NCI-H2107 (cell line): Measurements from ENCODE around the gene KIF20A.
"Not testable (repeated sequence)": the region's sequence is repeated elsewhere in the genome, so short reads cannot be mapped to it uniquely, and the experiment has no call there.

Experiments used
- DNase-seq: peaks from one replicate; lab custom pipeline; 2025; lab: John Stamatoyannopoulos, UW

KIF20A gene

GRCh38 chr5:138186002-138186447 is 7.1 kb downstream of the KIF20A start:
- no peak for DNase-seq

- no peak for DNase-seq
These were observed 9.7 kb downstream of the KIF20A start for GRCh38 chr5:138188626-138189025.

- DNase-seq = no peak
These were observed 13.9 kb downstream of the KIF20A start for GRCh38 chr5:138192826-138193225.

GRCh38 chr5:138193859-138194258 is 14.9 kb downstream of the KIF20A start:
- not testable (repeated sequence) for DNase-seq

- DNase-seq = no peak
These were observed 32.1 kb downstream of the KIF20A start for GRCh38 chr5:138210985-138211384.

GRCh38 chr5:138212828-138213160 is 33.9 kb downstream of the KIF20A start:
- DNase-seq = no peak

GRCh38 chr5:138213161-138214029 is 34.5 kb downstream of the KIF20A start, which contains the start of gene CDC23:
Gene CDC23 (minus strand): TSS chr5:138213323. CDS start chr5:138213312, 11 bp downstream.
- DNase-seq = peak; percentile 91

- no peak for DNase-seq
These were observed 37.9 kb downstream of the KIF20A start for GRCh38 chr5:138216799-138217198.

GRCh38 chr5:138223532-138223931 is 44.6 kb downstream of the KIF20A start:
- DNase-seq = no peak

GRCh38 chr5:138224712-138225111 is 45.8 kb downstream of the KIF20A start:
- no peak for DNase-seq

- no peak for DNase-seq
These were observed 48.0 kb downstream of the KIF20A start for GRCh38 chr5:138226910-138227309.

GRCh38 chr5:138229387-138229786 is 50.5 kb downstream of the KIF20A start:
- no peak for DNase-seq

GRCh38 chr5:138230261-138230660 is 51.3 kb downstream of the KIF20A start:
- DNase-seq = no peak

- peak; percentile 2 for DNase-seq
These were observed 52.2 kb downstream of the KIF20A start for GRCh38 chr5:138230981-138231589.

GRCh38 chr5:138233280-138233679 is 54.4 kb downstream of the KIF20A start:
- DNase-seq = no peak

- DNase-seq = no peak
These were observed 55.7 kb downstream of the KIF20A start for GRCh38 chr5:138234651-138235050.
